CD4-positive, alpha-beta memory T cell (primary cell): Measurements from ENCODE around the gene THYN1. TPM values are rescaled to one million over a fixed set of nuclear protein-coding genes. Genes with fewer than 3 reads are reported as not detected.

Experiments
- CTCF ChIA-PET: fragments of 350-600 bp; sonication (Branson Sonifier 250); formaldehyde crosslinking; loops from one replicate; lab custom pipeline; 2021; ENCODE audit warnings: inconsistent platforms; ENCODE audit not compliant: partially characterized antibody; lab: Charles Lee
- POLR2A ChIA-PET: fragments of 350-600 bp; sonication (Branson Sonifier 250); formaldehyde crosslinking; loops from one replicate; lab custom pipeline; 2021; ENCODE audit not compliant: partially characterized antibody; lab: Charles Lee
- DNase-seq, 5 donors: peaks; one replicate each; pipeline versions ENCODE4 v3.0.0 to v3.0.0-alpha.2; 2020 to 2022; ENCODE audit warnings: mixed read lengths in 1 of 5
- H3K27ac ChIP-seq: one replicate; pipeline ENCODE4 v1.7.0; 2013; ENCODE audit warnings: low read depth, low read length
- H3K27me3 ChIP-seq: 2 replicates; pipeline ENCODE4 v1.7.0; 2013; ENCODE audit warnings: mild to moderate bottlenecking, low read length, moderate library complexity; ENCODE audit not compliant: insufficient read depth
- H3K36me3 ChIP-seq: 2 replicates; pipeline ENCODE4 v1.7.0; 2013; ENCODE audit warnings: mild to moderate bottlenecking, low read length, moderate library complexity; ENCODE audit not compliant: insufficient read depth
- H3K4me1 ChIP-seq: 2 replicates; pipeline ENCODE4 v1.7.0; 2013; ENCODE audit warnings: mild to moderate bottlenecking, low read length, moderate library complexity; ENCODE audit not compliant: insufficient read depth
- H3K4me3 ChIP-seq, 2 donors: one replicate each; pipeline ENCODE4 v1.7.0; 2013; ENCODE audit warnings: low read length in 2 of 2, mild to moderate bottlenecking in 1 of 2
- H3K9me3 ChIP-seq, 2 donors: one replicate each; pipeline ENCODE4 v1.7.0; 2013; ENCODE audit warnings: low read length in 2 of 2, control low read depth in 1 of 2; ENCODE audit not compliant: control insufficient read depth in 1 of 2
- H3K27ac Mint-ChIP-seq, 7 donors: one replicate each; pipeline ENCODE4 v1.8.0; 2020 to 2021; ENCODE audit warnings: mixed read lengths in 7 of 7, mild to moderate bottlenecking in 6 of 7, inconsistent platforms in 3 of 7, moderate library complexity in 3 of 7
- H3K27me3 Mint-ChIP-seq, 2 donors: one replicate each; pipeline ENCODE4 v1.8.0; 2020 to 2021; ENCODE audit warnings: mixed read lengths in 2 of 2
- H3K36me3 Mint-ChIP-seq, 2 donors: one replicate each; pipeline ENCODE4 v1.8.0; 2020 to 2021; ENCODE audit warnings: mixed read lengths in 2 of 2, inconsistent platforms in 1 of 2, mild to moderate bottlenecking in 1 of 2
- H3K4me1 Mint-ChIP-seq, 4 donors: one replicate each; pipeline ENCODE4 v1.8.0; 2020 to 2021; ENCODE audit warnings: mixed read lengths in 4 of 4, mild to moderate bottlenecking in 1 of 4
- H3K4me3 Mint-ChIP-seq, 8 donors: one replicate each; pipeline ENCODE4 v1.8.0; 2020 to 2021; ENCODE audit warnings: mixed read lengths in 8 of 8, mild to moderate bottlenecking in 7 of 8, moderate library complexity in 6 of 8, inconsistent platforms in 3 of 8
- H3K9me3 Mint-ChIP-seq, 8 donors: one replicate each; pipeline ENCODE4 v1.8.0; 2020 to 2021; ENCODE audit warnings: mixed read lengths in 8 of 8, mild to moderate bottlenecking in 5 of 8, inconsistent platforms in 3 of 8, moderate library complexity in 1 of 8
- intact Hi-C: fragments of 100-400 bp; cut with micrococcal nuclease; formaldehyde crosslinking; loops from one replicate; pipeline ENCODE4 v1.15.1; 2023
- polyA plus RNA-seq, 2 donors: library from polyadenylated mRNA; unstranded; fragments of 300-500 nt; fragmentation: Illumina TruSeq; gene quantifications; one replicate each; pipeline ENCODE4 v1.2.3, GENCODE V29; 2021
- total RNA-seq, 2 experiments: library from RNA; stranded (reverse); gene quantifications; one replicate each; pipeline ENCODE4 v1.2.3, GENCODE V29; 2021

The THYN1 gene
- total and polyA plus RNA-seq, 4 experiments from 2014 or later = 59.3 to 163 (median 94.5) TPM

- Histone ChIP-seq H3K27ac (peak overlapping the region; percentile 95), H3K4me3 (peak overlapping the region; percentile 70 to 83), H3K9me3 (no peaks in the 10 kb centered on the region), H3K27me3 (no peaks in the 10 kb centered on the region), H3K4me1 (peaks cover 62% of the 10 kb centered on the region), H3K36me3 (no peaks in the 10 kb centered on the region)
- intact Hi-C loops = loop anchor here (1.0 to 2.0 kb wide), 7 partner anchors 18 to 280 kb away; partner anchors contain the start of genes ACAD8, GLB1L2, GLB1L3 and THYN1
- CTCF ChIA-PET = interaction anchor here (0.7 to 5.0 kb wide), 13 partner anchors 9 to 141 kb away, joined by 3 to 38 read pairs (median 5); partner anchors contain the start of genes ACAD8, GLB1L3 and THYN1
- Mint-ChIP-seq H3K4me1 (peaks cover 51 to 78% (median 61%) of the 10 kb centered on the region in 4 donors), H3K27ac (peak overlapping the region; percentile 78 to 99 (median 92)), H3K9me3 (peaks cover 0 to 3% (median 0%) of the 10 kb centered on the region in 8 donors), H3K36me3 (peaks cover 10 to 32% of the 10 kb centered on the region in 2 donors), H3K4me3 (peak overlapping the region; percentile 93 to 98 (median 94)), H3K27me3 (no peaks in the 10 kb centered on the region)
- DNase-seq = peak; percentile 45 to 74 (median 49)
- POLR2A ChIA-PET = interaction anchor here (0.9 to 4.2 kb wide), 23 partner anchors 9 to 280 kb away, joined by 3 to 92 read pairs (median 7); partner anchors contain the start of genes ACAD8, GLB1L2, GLB1L3 and IGSF9B
Observed at GRCh38 chr11:134224710-134225664, 28.2 kb downstream of the THYN1 start.

- Histone ChIP-seq H3K9me3 (no peaks in the 10 kb centered on the region), H3K36me3 (peaks cover 3% of the 10 kb centered on the region), H3K27ac (peak within 1 kb of the TSS; percentile 95), H3K4me1 (peaks cover 53% of the 10 kb centered on the region), H3K27me3 (no peaks in the 10 kb centered on the region), H3K4me3 (peak within 1 kb of the TSS; percentile 83 to 100)
- peak within 1 kb of the TSS; percentile 93 to 98 (median 96) for H3K4me3 Mint-ChIP-seq
- DNase-seq = peak; percentile 95 to 96 (median 95)
- H3K27me3 Mint-ChIP-seq = no peaks in the 10 kb centered on the region
- H3K9me3 Mint-ChIP-seq = peaks cover 0 to 3% (median 0%) of the 10 kb centered on the region in 8 donors
- H3K36me3 Mint-ChIP-seq = peaks cover 9 to 33% of the 10 kb centered on the region in 2 donors
- peaks cover 42 to 69% (median 52%) of the 10 kb centered on the region in 4 donors for H3K4me1 Mint-ChIP-seq
- intact Hi-C loops = loop anchor here (1.0 to 2.0 kb wide), 6 partner anchors 17 to 267 kb away; partner anchors contain the start of genes ACAD8, GLB1L2, GLB1L3 and THYN1
- CTCF ChIA-PET = interaction anchor here (0.7 to 5.0 kb wide), 11 partner anchors 10 to 142 kb away, joined by 3 to 38 read pairs (median 5); partner anchors contain the start of gene GLB1L3
- POLR2A ChIA-PET = interaction anchor here (0.7 to 4.2 kb wide), 23 partner anchors 9 to 279 kb away, joined by 3 to 92 read pairs (median 6); partner anchors contain the start of genes ACAD8, GLB1L2, GLB1L3 and IGSF9B
- H3K27ac Mint-ChIP-seq = peak within 1 kb of the TSS; percentile 98 to 99 (median 99)
Observed at GRCh38 chr11:134223836-134224709, 29.1 kb downstream of the THYN1 start, which contains the start of the genes NCAPD3 and VPS26B. Gene NCAPD3 (minus strand): TSS chr11:134223967. CDS start chr11:134223926, 41 bp downstream. Gene VPS26B (plus strand): TSS chr11:134224671. CDS start chr11:134225123, 452 bp downstream.

- Mint-ChIP-seq H3K27me3 (no peaks in the 10 kb centered on the region), H3K27ac (peak overlapping the region; percentile 66 to 99 (median 84)), H3K4me1 (peaks cover 45 to 67% (median 49%) of the 10 kb centered on the region in 4 donors), H3K36me3 (peaks cover 19 to 42% of the 10 kb centered on the region in 2 donors), H3K9me3 (peaks cover 0 to 3% (median 0%) of the 10 kb centered on the region in 8 donors), H3K4me3 (peak overlapping the region; percentile 82 to 97 (median 96))
- Histone ChIP-seq H3K9me3 (no peaks in the 10 kb centered on the region), H3K27ac (peak overlapping the region; percentile 95), H3K36me3 (peaks cover 6% of the 10 kb centered on the region), H3K4me1 (peaks cover 45% of the 10 kb centered on the region), H3K4me3 (peak overlapping the region; percentile 83 to 100), H3K27me3 (no peaks in the 10 kb centered on the region)
- ChIA-PET CTCF (interaction anchor here (1.4 to 5.0 kb wide), 6 partner anchors 16 to 53 kb away, joined by 5 to 38 read pairs (median 8); partner anchors contain the start of gene GLB1L3), POLR2A (interaction anchor here (0.7 to 4.2 kb wide), 12 partner anchors 11 to 189 kb away, joined by 3 to 92 read pairs (median 9); partner anchors contain the start of genes ACAD8, GLB1L2, GLB1L3 and JAM3)
- no peak for DNase-seq
- intact Hi-C loops = no loop called here
Observed at GRCh38 chr11:134223121-134223520, 30.0 kb downstream of the THYN1 start.

- POLR2A ChIA-PET = no interaction called here
- peaks cover 39 to 44% of the 10 kb centered on the region in 2 donors for H3K36me3 Mint-ChIP-seq
- no peaks in the 10 kb centered on the region for H3K27me3 Mint-ChIP-seq
Observed at GRCh38 chr11:134216816-134217215, 36.3 kb downstream of the THYN1 start.

GRCh38 chr11:134215836-134216235 lies 37.3 kb downstream of the THYN1 start:
- peaks cover 18% of the 10 kb centered on the region for H3K36me3 ChIP-seq
- H3K4me3 ChIP-seq = no peak overlapping the region
- intact Hi-C loops = no loop called here
- H3K36me3 Mint-ChIP-seq = peaks cover 43 to 50% of the 10 kb centered on the region in 2 donors
- no peaks in the 10 kb centered on the region for H3K9me3 Mint-ChIP-seq
- no peak overlapping the region for H3K4me3 Mint-ChIP-seq
- H3K27me3 Mint-ChIP-seq = no peaks in the 10 kb centered on the region
- H3K9me3 ChIP-seq = no peaks in the 10 kb centered on the region
- no peak overlapping the region for H3K27ac Mint-ChIP-seq
- peaks cover 14 to 21% (median 18%) of the 10 kb centered on the region in 4 donors for H3K4me1 Mint-ChIP-seq
- no peaks in the 10 kb centered on the region for H3K27me3 ChIP-seq
- no peak for DNase-seq
- H3K4me1 ChIP-seq = no peaks in the 10 kb centered on the region
- H3K27ac ChIP-seq = no peak overlapping the region
- ChIA-PET POLR2A (interaction anchor here (1.0 kb wide), 1 partner anchor 9 kb away, joined by 3 read pairs; the partner anchor contains the start of genes NCAPD3 and VPS26B), CTCF (no interaction called here)

More at GRCh38 chr11:134216816-134217215, 36.3 kb downstream of the THYN1 start:
- Mint-ChIP-seq H3K9me3 (no peaks in the 10 kb centered on the region), H3K4me1 (peaks cover 11 to 21% (median 15%) of the 10 kb centered on the region in 4 donors), H3K4me3 (no peak overlapping the region), H3K27ac (no peak overlapping the region)
- Histone ChIP-seq H3K27me3 (no peaks in the 10 kb centered on the region), H3K27ac (no peak overlapping the region), H3K36me3 (peaks cover 17% of the 10 kb centered on the region), H3K4me3 (no peak overlapping the region), H3K9me3 (no peaks in the 10 kb centered on the region), H3K4me1 (peaks cover under 1% of the 10 kb centered on the region)
- no peak for DNase-seq
- intact Hi-C loops = no loop called here
- CTCF ChIA-PET = interaction anchor here (1.7 kb wide), 1 partner anchor 10 kb away, joined by 5 read pairs; no protein-coding TSS in a partner anchor
